ENCODE results near the gene CHPT1. TPM values are rescaled to one million over a fixed set of nuclear protein-coding genes. Genes with fewer than 3 reads are reported as not detected.

CHPT1 gene
- total RNA-seq, 1 donor from 2014 or later = 12.7 TPM

DNA sequence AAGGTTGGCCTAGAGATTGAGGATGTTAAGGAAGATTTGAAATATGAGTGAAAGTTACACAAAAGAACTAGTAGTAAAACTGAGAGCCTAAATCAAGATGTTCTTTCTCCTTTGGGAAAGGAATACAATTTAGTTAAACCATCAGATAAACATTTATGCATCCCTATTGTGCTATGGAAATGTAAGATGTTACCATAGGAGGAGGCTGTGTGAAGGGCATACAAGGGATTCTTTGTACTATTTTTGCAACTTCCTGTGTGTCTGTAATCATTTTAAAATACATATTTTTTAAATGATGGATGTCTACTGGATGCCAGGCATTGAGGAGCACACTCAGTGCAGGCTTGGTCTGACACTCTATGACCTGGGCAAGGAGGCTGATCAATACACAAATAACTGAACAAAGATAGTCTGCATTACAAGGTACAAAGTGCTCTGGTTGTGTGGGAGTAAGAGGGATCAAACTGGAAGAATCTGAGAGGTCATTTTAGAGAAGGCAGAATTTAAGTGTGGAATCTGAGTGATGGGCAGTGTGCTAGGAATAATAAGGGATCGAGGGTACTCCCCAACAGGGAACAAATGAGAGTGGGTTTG lies 5.8 kb upstream of the CHPT1 start:
- no peaks in the 10 kb centered on the region for H3K9me3 ChIP-seq (ENCODE audit: low read depth)
- peaks cover 2% of the 10 kb centered on the region for H3K4me1 Mint-ChIP-seq
- H3K4me3 Mint-ChIP-seq = no peak overlapping the region
- peaks cover 22% of the 10 kb centered on the region for H3K27me3 ChIP-seq
- no peak for DNase-seq (ENCODE audit: low spot score)
- H4K20me1 ChIP-seq (ENCODE audit: low read depth) = no peaks in the 10 kb centered on the region
- no peak overlapping the region for H3K9ac ChIP-seq
- no peak overlapping the region for H3K4me2 ChIP-seq
- no peaks in the 10 kb centered on the region for H3K36me3 ChIP-seq
- no peaks in the 10 kb centered on the region for H3K9me3 Mint-ChIP-seq
- no peaks in the 10 kb centered on the region for H3K4me1 ChIP-seq
- TF ChIP-seq, protein P1, sequence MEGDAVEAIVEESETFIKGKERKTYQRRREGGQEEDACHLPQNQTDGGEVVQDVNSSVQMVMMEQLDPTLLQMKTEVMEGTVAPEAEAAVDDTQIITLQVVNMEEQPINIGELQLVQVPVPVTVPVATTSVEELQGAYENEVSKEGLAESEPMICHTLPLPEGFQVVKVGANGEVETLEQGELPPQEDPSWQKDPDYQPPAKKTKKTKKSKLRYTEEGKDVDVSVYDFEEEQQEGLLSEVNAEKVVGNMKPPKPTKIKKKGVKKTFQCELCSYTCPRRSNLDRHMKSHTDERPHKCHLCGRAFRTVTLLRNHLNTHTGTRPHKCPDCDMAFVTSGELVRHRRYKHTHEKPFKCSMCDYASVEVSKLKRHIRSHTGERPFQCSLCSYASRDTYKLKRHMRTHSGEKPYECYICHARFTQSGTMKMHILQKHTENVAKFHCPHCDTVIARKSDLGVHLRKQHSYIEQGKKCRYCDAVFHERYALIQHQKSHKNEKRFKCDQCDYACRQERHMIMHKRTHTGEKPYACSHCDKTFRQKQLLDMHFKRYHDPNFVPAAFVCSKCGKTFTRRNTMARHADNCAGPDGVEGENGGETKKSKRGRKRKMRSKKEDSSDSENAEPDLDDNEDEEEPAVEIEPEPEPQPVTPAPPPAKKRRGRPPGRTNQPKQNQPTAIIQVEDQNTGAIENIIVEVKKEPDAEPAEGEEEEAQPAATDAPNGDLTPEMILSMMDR (IDR thresholded peaks at IDR 0.05) = no peak
- TF ChIP-seq EZH2 (IDR thresholded peaks at IDR 0.05) (no peak), EZH2phosphoT487 (IDR thresholded peaks at IDR 0.05) (no peak)
- H3K79me2 ChIP-seq (ENCODE audit: low read depth) = no peaks in the 10 kb centered on the region
- H3K27me3 Mint-ChIP-seq (ENCODE audit: insufficient read depth, low read depth) = peaks cover 5% of the 10 kb centered on the region
- H3K4me3 ChIP-seq = no peak overlapping the region
- H3K27ac Mint-ChIP-seq = no peak overlapping the region
- no peak overlapping the region for H3K27ac ChIP-seq
- H3K36me3 Mint-ChIP-seq = no peaks in the 10 kb centered on the region
- no peaks in the 10 kb centered on the region for H3F3A ChIP-seq (ENCODE audit: low read depth)
- no peak overlapping the region for H2AFZ ChIP-seq (replicated peaks)

DNA sequence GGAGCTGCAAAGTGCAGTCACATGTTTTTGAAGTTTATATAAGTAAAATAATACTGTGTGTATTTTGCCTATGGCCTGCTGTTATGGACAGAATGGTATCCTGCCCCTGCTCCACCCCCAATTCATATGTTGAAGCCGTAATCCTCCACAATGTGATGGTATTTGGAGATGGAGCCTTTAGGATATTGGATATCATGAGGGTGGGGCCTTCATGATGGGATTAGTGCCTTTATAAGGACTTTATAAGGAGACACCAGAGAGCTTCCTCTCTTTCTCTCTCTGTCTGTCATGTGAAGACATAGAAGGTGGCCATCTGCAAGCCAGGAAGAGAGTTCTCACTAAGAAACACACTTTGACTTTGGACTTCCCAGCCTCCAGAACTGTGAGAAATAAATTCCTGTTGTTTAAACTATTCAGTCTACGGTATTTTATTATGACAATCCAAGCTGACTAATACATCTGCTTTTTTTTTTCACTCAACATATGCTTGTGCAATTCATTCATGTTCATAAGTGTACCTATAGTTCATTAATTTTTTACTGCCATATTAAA lies 3.1 kb upstream of the CHPT1 start:
- Mint-ChIP-seq H3K36me3 (no peaks in the 10 kb centered on the region), H3K27me3 (ENCODE audit: insufficient read depth, low read depth) (peaks cover 9% of the 10 kb centered on the region), H3K27ac (no peak overlapping the region), H3K9me3 (no peaks in the 10 kb centered on the region), H3K4me3 (no peak overlapping the region), H3K4me1 (peaks cover 13% of the 10 kb centered on the region)
- no peaks in the 10 kb centered on the region for H3K4me1 ChIP-seq
- no peak overlapping the region for H3K27ac ChIP-seq
- H3K4me2 ChIP-seq = no peak overlapping the region
- no peaks in the 10 kb centered on the region for H3K9me3 ChIP-seq (ENCODE audit: low read depth)
- no peak overlapping the region for H3K4me3 ChIP-seq
- no peaks in the 10 kb centered on the region for H3F3A ChIP-seq (ENCODE audit: low read depth)
- no peaks in the 10 kb centered on the region for H3K79me2 ChIP-seq (ENCODE audit: low read depth)
- TF ChIP-seq EZH2phosphoT487 (IDR thresholded peaks at IDR 0.05) (no peak), EZH2 (IDR thresholded peaks at IDR 0.05) (no peak)
- TF ChIP-seq, protein P1 (IDR thresholded peaks at IDR 0.05) = no peak
- H3K36me3 ChIP-seq = no peaks in the 10 kb centered on the region
- H2AFZ ChIP-seq (replicated peaks) = no peak overlapping the region
- no peak overlapping the region for H3K9ac ChIP-seq
- H4K20me1 ChIP-seq (ENCODE audit: low read depth) = no peaks in the 10 kb centered on the region
- no peak for DNase-seq (ENCODE audit: low spot score)
- H3K27me3 ChIP-seq = peaks cover 42% of the 10 kb centered on the region

DNA sequence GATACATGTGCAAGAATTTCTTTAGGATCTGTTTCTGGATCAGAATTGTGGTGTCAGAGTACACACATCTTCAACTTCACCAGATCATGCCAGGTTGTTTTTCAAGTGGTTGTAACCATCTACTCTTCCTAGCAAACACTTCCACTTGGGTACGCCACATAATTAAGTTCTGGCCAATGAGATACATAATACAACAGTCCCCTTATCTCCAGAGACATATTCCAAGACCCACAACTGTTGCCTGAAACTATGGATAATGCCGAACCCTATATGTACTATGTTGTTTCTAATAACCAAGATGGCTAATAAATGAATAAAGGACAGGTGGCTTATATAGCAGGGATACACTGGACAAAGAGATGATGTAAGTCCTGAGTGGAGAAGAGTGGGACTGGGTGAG lies 2.5 kb upstream of the CHPT1 start:
- Mint-ChIP-seq H3K9me3 (no peaks in the 10 kb centered on the region), H3K27ac (no peak overlapping the region), H3K4me1 (peaks cover 16% of the 10 kb centered on the region), H3K27me3 (ENCODE audit: insufficient read depth, low read depth) (peaks cover 10% of the 10 kb centered on the region), H3K36me3 (no peaks in the 10 kb centered on the region), H3K4me3 (no peak overlapping the region)
- Histone ChIP-seq H2AFZ (replicated peaks) (no peak overlapping the region), H4K20me1 (ENCODE audit: low read depth) (no peaks in the 10 kb centered on the region), H3K9ac (no peak overlapping the region), H3K36me3 (no peaks in the 10 kb centered on the region), H3K79me2 (ENCODE audit: low read depth) (no peaks in the 10 kb centered on the region), H3K9me3 (ENCODE audit: low read depth) (no peaks in the 10 kb centered on the region), H3K4me3 (no peak overlapping the region), H3K27ac (no peak overlapping the region), H3K4me1 (no peaks in the 10 kb centered on the region), H3K27me3 (peaks cover 42% of the 10 kb centered on the region), H3K4me2 (no peak overlapping the region), H3F3A (ENCODE audit: low read depth) (no peaks in the 10 kb centered on the region)
- no peak for DNase-seq (ENCODE audit: low spot score)
- TF ChIP-seq, protein P1 (IDR thresholded peaks at IDR 0.05) = no peak
- TF ChIP-seq EZH2 (IDR thresholded peaks at IDR 0.05) (no peak), EZH2phosphoT487 (IDR thresholded peaks at IDR 0.05) (no peak)
